Measurements from ENCODE around the gene NSD2.

NSD2 gene

GRCh38 chr4:1855333-1856070, 15.7 kb upstream of the NSD2 start:
- H3K4me1 ChIP-seq (ENCODE audit: control insufficient read depth, insufficient read depth, low read length): peaks cover 26% of the 10 kb centered on the region
- peak overlapping the region; percentile 41 for H3K27ac ChIP-seq (ENCODE audit: low read length)

GRCh38 chr4:1856071-1856942, 14.9 kb upstream of the NSD2 start, which contains the start of gene LETM1:
LETM1 (minus strand) TSS chr4:1856156; CDS start chr4:1855950, 206 bp downstream.
- no peaks in the 10 kb centered on the region for H3K9me3 ChIP-seq (ENCODE audit: control insufficient read depth in 2 of 2, low read length in 2 of 2)
- peak within 1 kb of the TSS; percentile 75 to 79 for H3K9ac ChIP-seq (ENCODE audit: low read length in 2 of 2)
- no peaks in the 10 kb centered on the region for H3K27me3 ChIP-seq (ENCODE audit: control insufficient read depth in 1 of 2, insufficient read depth in 2 of 2, low read length in 2 of 2)
- peak within 1 kb of the TSS; percentile 60 for H3K27ac ChIP-seq (ENCODE audit: low read length)
- H3K36me3 ChIP-seq (ENCODE audit: control insufficient read depth in 2 of 2, insufficient read depth in 2 of 2, low read length in 2 of 2): peaks cover 0 to 3% of the 10 kb centered on the region in 2 donors
- H3K4me3 ChIP-seq (ENCODE audit: low read length in 2 of 2): peak within 1 kb of the TSS; percentile 84 to 87
- peaks cover 26% of the 10 kb centered on the region for H3K4me1 ChIP-seq (ENCODE audit: control insufficient read depth, insufficient read depth, low read length)

More at GRCh38 chr4:1855333-1856070, 15.7 kb upstream of the NSD2 start:
- Histone ChIP-seq H3K4me3 (ENCODE audit: low read length in 2 of 2) (peak overlapping the region; percentile 47 to 84), H3K36me3 (ENCODE audit: control insufficient read depth in 2 of 2, insufficient read depth in 2 of 2, low read length in 2 of 2) (peaks cover 0 to 3% of the 10 kb centered on the region in 2 donors), H3K9me3 (ENCODE audit: control insufficient read depth in 2 of 2, low read length in 2 of 2) (no peaks in the 10 kb centered on the region), H3K27me3 (ENCODE audit: control insufficient read depth in 1 of 2, insufficient read depth in 2 of 2, low read length in 2 of 2) (no peaks in the 10 kb centered on the region), H3K9ac (ENCODE audit: low read length in 2 of 2) (peak overlapping the region; percentile 73 to 79)

DNA sequence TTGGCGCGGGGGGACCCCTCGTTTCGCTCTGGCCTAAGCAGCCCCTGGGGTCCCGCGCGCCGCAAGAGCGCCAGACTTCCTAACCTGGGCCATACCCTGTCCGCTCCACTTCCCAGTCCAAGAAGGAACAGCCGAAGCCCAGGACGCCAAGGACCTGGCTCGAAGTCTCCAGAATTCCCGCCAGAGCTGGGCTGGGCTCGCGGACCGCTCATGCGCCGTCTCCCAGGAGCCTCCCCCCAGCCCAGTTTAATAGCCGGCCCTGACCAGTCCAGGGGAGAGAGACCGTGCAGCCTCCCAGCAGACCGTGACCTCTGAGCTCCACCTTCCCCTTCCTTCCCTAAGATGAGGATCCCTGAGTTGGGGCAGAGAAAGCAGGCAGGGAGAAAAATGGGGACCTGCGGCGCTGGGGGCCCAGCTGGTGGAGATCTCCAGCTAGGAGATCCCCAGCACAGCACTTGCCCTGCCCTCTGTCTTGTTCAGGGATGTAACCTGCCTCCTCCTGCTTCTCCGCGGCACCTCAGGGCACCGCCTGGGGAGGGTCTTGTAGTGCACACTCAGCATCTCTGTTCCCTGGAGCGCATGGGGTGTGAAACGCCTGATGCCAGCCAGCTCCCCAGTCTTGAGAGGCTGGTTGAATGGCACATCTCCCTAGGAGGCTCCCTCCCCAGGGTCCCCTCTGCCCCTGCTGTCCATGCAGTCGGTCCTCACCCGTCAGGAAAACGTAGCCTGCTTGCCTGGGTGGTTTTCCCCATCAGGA, 14.1 kb upstream of the NSD2 start:
- peak overlapping the region; percentile 84 to 87 for H3K4me3 ChIP-seq (ENCODE audit: low read length in 2 of 2)
- peak overlapping the region; percentile 72 to 75 for H3K9ac ChIP-seq (ENCODE audit: low read length in 2 of 2)
- no peaks in the 10 kb centered on the region for H3K9me3 ChIP-seq (ENCODE audit: control insufficient read depth in 2 of 2, low read length in 2 of 2)
- peaks cover 0 to 3% of the 10 kb centered on the region in 2 donors for H3K36me3 ChIP-seq (ENCODE audit: control insufficient read depth in 2 of 2, insufficient read depth in 2 of 2, low read length in 2 of 2)
- H3K27me3 ChIP-seq (ENCODE audit: control insufficient read depth in 1 of 2, insufficient read depth in 2 of 2, low read length in 2 of 2): peaks cover 0 to 2% of the 10 kb centered on the region in 2 donors
- peaks cover 26% of the 10 kb centered on the region for H3K4me1 ChIP-seq (ENCODE audit: control insufficient read depth, insufficient read depth, low read length)
- H3K27ac ChIP-seq (ENCODE audit: low read length): peak overlapping the region; percentile 60

GRCh38 chr4:1857931-1858330, 13.3 kb upstream of the NSD2 start:
- Histone ChIP-seq H3K4me3 (ENCODE audit: low read length in 2 of 2) (no peak overlapping the region), H3K9ac (ENCODE audit: low read length in 2 of 2) (peak overlapping the region in 1 of 2 donors; percentile 22), H3K4me1 (ENCODE audit: control insufficient read depth, insufficient read depth, low read length) (peaks cover 21% of the 10 kb centered on the region), H3K36me3 (ENCODE audit: control insufficient read depth in 2 of 2, insufficient read depth in 2 of 2, low read length in 2 of 2) (peaks cover 0 to 3% of the 10 kb centered on the region in 2 donors), H3K9me3 (ENCODE audit: control insufficient read depth in 2 of 2, low read length in 2 of 2) (no peaks in the 10 kb centered on the region), H3K27ac (ENCODE audit: low read length) (no peak overlapping the region), H3K27me3 (ENCODE audit: control insufficient read depth in 1 of 2, insufficient read depth in 2 of 2, low read length in 2 of 2) (peaks cover 5 to 7% of the 10 kb centered on the region in 2 donors)

DNA sequence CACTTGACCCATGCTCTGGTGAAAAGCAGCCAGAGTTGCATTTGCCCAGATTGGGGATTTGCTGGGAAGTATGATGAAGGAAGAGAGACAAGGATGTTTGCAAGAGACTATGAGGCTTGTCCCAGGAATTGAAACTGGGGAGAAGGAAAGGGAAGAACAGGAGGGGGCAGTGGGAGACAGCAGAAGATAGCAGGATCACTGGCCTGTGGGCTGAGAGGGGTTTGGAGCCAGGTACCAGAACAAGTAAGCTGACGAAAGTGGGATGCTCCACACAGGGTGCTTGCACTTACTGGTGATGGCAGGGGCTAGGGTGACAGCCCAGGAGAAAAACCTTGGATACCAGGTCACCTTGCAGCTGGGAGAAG, 11.8 kb upstream of the NSD2 start:
- Histone ChIP-seq H3K27me3 (ENCODE audit: control insufficient read depth in 1 of 2, insufficient read depth in 2 of 2, low read length in 2 of 2) (peaks cover 17 to 20% of the 10 kb centered on the region in 2 donors), H3K9ac (ENCODE audit: low read length in 2 of 2) (no peak overlapping the region), H3K36me3 (ENCODE audit: control insufficient read depth in 2 of 2, insufficient read depth in 2 of 2, low read length in 2 of 2) (no peaks in the 10 kb centered on the region), H3K27ac (ENCODE audit: low read length) (no peak overlapping the region), H3K4me3 (ENCODE audit: low read length in 2 of 2) (no peak overlapping the region), H3K9me3 (ENCODE audit: control insufficient read depth in 2 of 2, low read length in 2 of 2) (no peaks in the 10 kb centered on the region), H3K4me1 (ENCODE audit: control insufficient read depth, insufficient read depth, low read length) (peaks cover 21% of the 10 kb centered on the region)

- Histone ChIP-seq H3K27ac (ENCODE audit: low read length) (no peak overlapping the region), H3K9me3 (ENCODE audit: control insufficient read depth in 2 of 2, low read length in 2 of 2) (no peaks in the 10 kb centered on the region), H3K4me1 (ENCODE audit: control insufficient read depth, insufficient read depth, low read length) (peaks cover 4% of the 10 kb centered on the region), H3K4me3 (ENCODE audit: low read length in 2 of 2) (no peak overlapping the region), H3K9ac (ENCODE audit: low read length in 2 of 2) (no peak overlapping the region), H3K36me3 (ENCODE audit: control insufficient read depth in 2 of 2, insufficient read depth in 2 of 2, low read length in 2 of 2) (no peaks in the 10 kb centered on the region), H3K27me3 (ENCODE audit: control insufficient read depth in 1 of 2, insufficient read depth in 2 of 2, low read length in 2 of 2) (peaks cover 28 to 36% of the 10 kb centered on the region in 2 donors)
Measured at GRCh38 chr4:1862055-1862911, 8.9 kb upstream of the NSD2 start.

- H3K4me3 ChIP-seq (ENCODE audit: low read length in 2 of 2): no peak overlapping the region
- no peak overlapping the region for H3K9ac ChIP-seq (ENCODE audit: low read length in 2 of 2)
- no peaks in the 10 kb centered on the region for H3K36me3 ChIP-seq (ENCODE audit: control insufficient read depth in 2 of 2, insufficient read depth in 2 of 2, low read length in 2 of 2)
- peaks cover 28 to 36% of the 10 kb centered on the region in 2 donors for H3K27me3 ChIP-seq (ENCODE audit: control insufficient read depth in 1 of 2, insufficient read depth in 2 of 2, low read length in 2 of 2)
- no peaks in the 10 kb centered on the region for H3K4me1 ChIP-seq (ENCODE audit: control insufficient read depth, insufficient read depth, low read length)
- H3K9me3 ChIP-seq (ENCODE audit: control insufficient read depth in 2 of 2, low read length in 2 of 2): no peaks in the 10 kb centered on the region
- no peak overlapping the region for H3K27ac ChIP-seq (ENCODE audit: low read length)
Measured at GRCh38 chr4:1862961-1863296, 8.3 kb upstream of the NSD2 start.

- H3K4me1 ChIP-seq (ENCODE audit: control insufficient read depth, insufficient read depth, low read length): no peaks in the 10 kb centered on the region
- H3K9ac ChIP-seq (ENCODE audit: low read length in 2 of 2): no peak overlapping the region
- H3K4me3 ChIP-seq (ENCODE audit: low read length in 2 of 2): no peak overlapping the region
- no peak overlapping the region for H3K27ac ChIP-seq (ENCODE audit: low read length)
- H3K36me3 ChIP-seq (ENCODE audit: control insufficient read depth in 2 of 2, insufficient read depth in 2 of 2, low read length in 2 of 2): no peaks in the 10 kb centered on the region
- peaks cover 28 to 36% of the 10 kb centered on the region in 2 donors for H3K27me3 ChIP-seq (ENCODE audit: control insufficient read depth in 1 of 2, insufficient read depth in 2 of 2, low read length in 2 of 2)
- H3K9me3 ChIP-seq (ENCODE audit: control insufficient read depth in 2 of 2, low read length in 2 of 2): no peaks in the 10 kb centered on the region
Measured at GRCh38 chr4:1863297-1864033, 7.7 kb upstream of the NSD2 start.

- Histone ChIP-seq H3K4me3 (ENCODE audit: low read length in 2 of 2) (no peak overlapping the region), H3K9ac (ENCODE audit: low read length in 2 of 2) (no peak overlapping the region), H3K4me1 (ENCODE audit: control insufficient read depth, insufficient read depth, low read length) (no peaks in the 10 kb centered on the region), H3K27ac (ENCODE audit: low read length) (no peak overlapping the region), H3K36me3 (ENCODE audit: control insufficient read depth in 2 of 2, insufficient read depth in 2 of 2, low read length in 2 of 2) (no peaks in the 10 kb centered on the region), H3K27me3 (ENCODE audit: control insufficient read depth in 1 of 2, insufficient read depth in 2 of 2, low read length in 2 of 2) (peaks cover 28 to 36% of the 10 kb centered on the region in 2 donors), H3K9me3 (ENCODE audit: control insufficient read depth in 2 of 2, low read length in 2 of 2) (no peaks in the 10 kb centered on the region)
Measured at GRCh38 chr4:1864076-1865008, 6.9 kb upstream of the NSD2 start.
